A549 (cell line): ENCODE results near the gene VIT.

Experiments used
- BHLHE40 ChIP-seq: IDR thresholded peaks from 2 replicates; pipeline ENCODE4 v1.6.1; 2012; ENCODE audit warnings: low read depth, low read length, inconsistent platforms
- CHD4 ChIP-seq: fragments of 200-600 bp; sonication (generic); IDR thresholded peaks from 2 replicates; pipeline ENCODE4 v1.6.1; 2016; ENCODE audit warnings: antibody characterized with exemption, mild to moderate bottlenecking, borderline replicate concordance
- CTCF ChIP-seq: fragments of >200 bp; sonication (Bioruptor Twin); formaldehyde crosslinking; IDR thresholded peaks from 3 replicates; pipeline ENCODE4 v1.5.1; 2016
- EP300 ChIP-seq, 2 experiments: fragments of >200 bp; sonication (Bioruptor Twin); formaldehyde crosslinking; IDR thresholded peaks; 2 replicates in 1 of 2; 3 replicates in 1 of 2; pipeline ENCODE4 v1.6.1; 2016 to 2017
- NR3C1 ChIP-seq: fragments of >200 bp; sonication (Bioruptor Twin); formaldehyde crosslinking; IDR thresholded peaks from 3 replicates; pipeline ENCODE4 v1.6.1; 2017
- PBX3 ChIP-seq: IDR thresholded peaks from 2 replicates; pipeline ENCODE4 v1.6.1; 2012
- POLR2AphosphoS2 ChIP-seq: conservative IDR thresholded peaks from 2 replicates; pipeline ENCODE4 v1.6.1; 2012; ENCODE audit warnings: low read length, improper control_type of control experiment, inconsistent platforms
- RFX5 ChIP-seq: fragments of 450-650 bp; IDR thresholded peaks from 2 replicates; pipeline ENCODE4 v1.7.1; 2014; ENCODE audit warnings: antibody characterized with exemption, mild to moderate bottlenecking, moderate library complexity
- SMC3 ChIP-seq: fragments of >200 bp; sonication (Bioruptor Twin); formaldehyde crosslinking; IDR thresholded peaks from 3 replicates; pipeline ENCODE4 v1.6.1; 2018; ENCODE audit warnings: inconsistent platforms

- TF ChIP-seq CTCF (no peak), RFX5 (no peak), EP300 (IDR thresholded peaks at IDR 0.05) (no peak), CHD4 (no peak), POLR2AphosphoS2 (no peak), NR3C1 (no peak), PBX3 (no peak), BHLHE40 (no peak), SMC3 (no peak)
Measured at GRCh38 chr2:36677386-36677785, 19.1 kb upstream of the VIT start.
